H4 (cell line): ENCODE results near the gene ANKRD33B. TPM values are rescaled to one million over a fixed set of nuclear protein-coding genes. Genes with fewer than 3 reads are reported as not detected.

Source experiments
- DNase-seq: peaks from one replicate; pipeline ENCODE4 v3.0.0-alpha.2; 2015; ENCODE audit warnings: low spot score
- total RNA-seq: library from RNA; depleted of rRNA; stranded (reverse); fragments of >200 nt; shearing (Covaris generic); gene quantifications from 2 replicates; pipeline ENCODE4 v1.2.3, GENCODE V29; 2014; rRNA removed

Gene ANKRD33B
- total RNA-seq, 1 experiment from 2014 or later: 1.3 TPM

GRCh38 chr5:10691826-10692785 lies 128.2 kb downstream of the ANKRD33B start:
- DNase-seq: no peak

GRCh38 chr5:10695055-10695649 lies 131.3 kb downstream of the ANKRD33B start:
- DNase-seq: peak; percentile 82

GRCh38 chr5:10695759-10696543 lies 132.1 kb downstream of the ANKRD33B start:
- DNase-seq: no peak

GRCh38 chr5:10699281-10699874 lies 135.5 kb downstream of the ANKRD33B start:
- DNase-seq: no peak

GRCh38 chr5:10699987-10700386 lies 136.1 kb downstream of the ANKRD33B start:
- DNase-seq: no peak

GRCh38 chr5:10700516-10700915 lies 136.6 kb downstream of the ANKRD33B start:
- DNase-seq: no peak

GRCh38 chr5:10701567-10702039 lies 137.7 kb downstream of the ANKRD33B start:
- peak; percentile 61 for DNase-seq

GRCh38 chr5:10702040-10702629 lies 138.3 kb downstream of the ANKRD33B start:
- peak; percentile 69 for DNase-seq

- no peak for DNase-seq
Measured at GRCh38 chr5:10702911-10703491, 139.1 kb downstream of the ANKRD33B start.

GRCh38 chr5:10703676-10704075 lies 139.8 kb downstream of the ANKRD33B start:
- no peak for DNase-seq

GRCh38 chr5:10704949-10705621 lies 141.2 kb downstream of the ANKRD33B start:
- DNase-seq: peak; percentile 85

GRCh38 chr5:10705747-10706146 lies 141.9 kb downstream of the ANKRD33B start:
- no peak for DNase-seq

- DNase-seq: no peak
Measured at GRCh38 chr5:10706326-10706725, 142.5 kb downstream of the ANKRD33B start.

Other genes with a start within 250 kb of the ANKRD33B start
- gene MARCHF6, start 210.4 kb upstream of the ANKRD33B start, total RNA-seq: 35.3 and 44.7 TPM in 2 replicates
- 1.3 and 2.5 TPM in 2 replicates for gene ROPN1L, start 122.2 kb upstream of the ANKRD33B start, total RNA-seq
- 38.0 and 41.5 TPM in 2 replicates for gene DAP, start 197.2 kb downstream of the ANKRD33B start, total RNA-seq